GM23248 (cell line): Measurements from ENCODE around the gene NEU4. TPM values are rescaled to one million over a fixed set of nuclear protein-coding genes. Genes with fewer than 3 reads are reported as not detected.
A peak's percentile ranks its signal among the peaks of the same experiment; 100 is the strongest.

ENCODE experiments used
- DNase-seq: peaks from one replicate; pipeline ENCODE4 v3.0.0-alpha.2; 2015
- H2AFZ ChIP-seq: fragments of 200-600 bp; sonication (generic); 2 replicates; pipeline ENCODE4 v1.6.1; 2016; ENCODE audit warnings: antibody characterized with exemption
- H3F3A ChIP-seq: fragments of 200-600 bp; sonication (generic); 2 replicates; pipeline ENCODE4 v1.6.1; 2016; ENCODE audit warnings: mild to moderate bottlenecking, antibody characterized with exemption, mixed run types; ENCODE audit not compliant: insufficient read depth
- H3K27ac ChIP-seq: fragments of 200-600 bp; sonication (generic); 2 replicates; pipeline ENCODE4 v1.5.1; 2016; ENCODE audit warnings: mild to moderate bottlenecking
- H3K27me3 ChIP-seq: fragments of 200-600 bp; sonication (generic); replicated peaks from 2 replicates; pipeline ENCODE4 v1.6.1; 2016; ENCODE audit warnings: mild to moderate bottlenecking; ENCODE audit not compliant: insufficient read depth
- H3K36me3 ChIP-seq: fragments of 200-600 bp; sonication (generic); 2 replicates; pipeline ENCODE4 v1.6.1; 2016; ENCODE audit warnings: low read depth, mild to moderate bottlenecking
- H3K4me1 ChIP-seq: fragments of 200-600 bp; sonication (generic); 2 replicates; pipeline ENCODE4 v1.6.1; 2016; ENCODE audit warnings: mild to moderate bottlenecking; ENCODE audit not compliant: insufficient read depth
- H3K4me2 ChIP-seq: fragments of 200-600 bp; sonication (generic); one replicate; pipeline ENCODE4 v1.6.1; 2016; ENCODE audit warnings: mild to moderate bottlenecking; ENCODE audit not compliant: unreplicated experiment
- H3K4me3 ChIP-seq: fragments of 200-600 bp; sonication (generic); 2 replicates; pipeline ENCODE4 v1.5.1; 2016; ENCODE audit warnings: mild to moderate bottlenecking
- H3K79me2 ChIP-seq: fragments of 200-600 bp; sonication (generic); 2 replicates; pipeline ENCODE4 v1.6.1; 2016; ENCODE audit warnings: mild to moderate bottlenecking; ENCODE audit not compliant: insufficient read depth
- H3K9ac ChIP-seq: fragments of 200-600 bp; sonication (generic); 2 replicates; pipeline ENCODE4 v1.6.1; 2016; ENCODE audit warnings: mild to moderate bottlenecking
- H3K9me2 ChIP-seq: fragments of 200-600 bp; sonication (generic); 2 replicates; pipeline ENCODE4 v1.6.1; 2016; ENCODE audit warnings: mixed run types, mild to moderate bottlenecking, moderate library complexity; ENCODE audit not compliant: insufficient read depth
- H3K9me3 ChIP-seq: fragments of 200-600 bp; sonication (generic); one replicate; pipeline ENCODE4 v1.6.1; 2017; ENCODE audit warnings: low read depth
- H4K20me1 ChIP-seq: fragments of 200-600 bp; sonication (generic); 2 replicates; pipeline ENCODE4 v1.6.0; 2016; ENCODE audit not compliant: insufficient read depth
- EZH2 ChIP-seq: fragments of 200-600 bp; sonication (generic); IDR thresholded peaks from 2 replicates; pipeline ENCODE4 v1.6.1; 2018; ENCODE audit warnings: antibody characterized with exemption, mild to moderate bottlenecking; ENCODE audit not compliant: insufficient read depth, poor library complexity, severe bottlenecking
- EZH2phosphoT487 ChIP-seq: fragments of 200-600 bp; sonication (generic); IDR thresholded peaks from 2 replicates; pipeline ENCODE4 v1.6.1; 2018; ENCODE audit warnings: antibody characterized with exemption, moderate library complexity, mild to moderate bottlenecking, low read depth; ENCODE audit not compliant: insufficient read depth
- WGBS, 2 experiments: methylation state at CpG; one replicate each; pipeline ENCODE4 v1.1.6; 2015 to 2017; ENCODE audit warnings: low lambda C conversion rate in 2 of 2, low coverage in 1 of 2; ENCODE audit errors: missing lambda C conversion rate in 2 of 2; 5-methylcytosine and 5-hydroxymethylcytosine counted together
- in situ Hi-C: fragments of 300-500 bp; cut with MboI; formaldehyde crosslinking; loops from 2 replicates; pipeline ENCODE4 v1.15.0; 2020
- polyA plus RNA-seq: library from polyadenylated mRNA; unstranded; fragments of >200 nt; fragmentation: Nextera tagmentation; extraction: Ambion mirVana; gene quantifications from 2 replicates; pipeline ENCODE4 v1.2.1, GENCODE V29; 2016
- total RNA-seq: library from RNA; depleted of rRNA; stranded (reverse); fragments of >200 nt; shearing (Covaris generic); gene quantifications from 2 replicates; pipeline ENCODE4 v1.2.3, GENCODE V29; 2014

NEU4 gene
- total and polyA plus RNA-seq, 2 experiments from 2014 or later = not detected

DNA sequence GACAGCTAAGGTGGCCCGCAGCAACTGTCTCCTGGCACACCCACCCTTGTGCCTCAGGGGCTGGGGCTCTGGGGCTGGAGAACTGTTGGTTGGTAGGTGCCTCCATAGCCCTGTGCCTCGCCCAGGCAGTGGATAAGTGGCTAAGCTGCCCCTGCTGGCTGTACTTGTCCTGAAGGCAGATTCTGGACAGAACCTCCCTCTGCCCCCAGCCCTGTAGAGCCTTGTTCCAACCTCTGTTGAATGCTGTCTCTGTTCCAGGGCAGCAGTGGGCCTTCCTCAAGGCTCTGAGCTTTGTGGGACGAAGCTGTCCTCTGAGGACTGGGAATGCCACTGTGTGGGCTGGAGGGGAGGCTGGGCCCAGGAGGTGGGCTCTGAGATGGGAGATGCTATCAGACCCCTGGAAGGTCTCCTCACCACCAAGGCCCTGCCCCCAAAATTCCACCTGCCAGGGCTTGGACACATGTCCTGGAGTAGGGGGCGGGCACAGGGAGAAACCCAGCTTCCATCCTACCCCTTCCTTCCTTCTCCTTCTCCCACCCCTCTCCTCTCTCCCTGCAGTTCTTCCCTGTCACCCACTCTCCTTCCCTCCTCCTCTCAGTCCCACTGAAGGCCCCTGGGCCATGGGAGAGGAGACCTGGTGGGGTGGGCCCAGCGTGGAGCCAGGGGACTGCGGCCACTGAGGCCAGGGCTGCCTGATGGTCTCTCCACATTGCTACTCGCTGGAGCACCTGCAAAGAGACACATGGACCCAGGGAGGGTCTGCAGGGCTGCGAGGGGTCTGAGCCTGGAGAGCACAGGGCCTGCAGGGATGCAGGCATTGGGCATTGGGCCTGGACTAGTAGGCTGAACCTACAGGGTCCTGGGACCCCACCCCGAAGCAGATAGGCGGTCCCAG lies 51.4 kb downstream of the NEU4 start:
- Histone ChIP-seq H3F3A (peaks cover 6% of the 10 kb centered on the region; the same call in 1 of the 2 replicates), H4K20me1 (no peaks in the 10 kb centered on the region), H3K9me3 (no peaks in the 10 kb centered on the region), H3K79me2 (no peaks in the 10 kb centered on the region), H3K4me1 (peaks cover 5% of the 10 kb centered on the region; the same call in 1 of the 2 replicates), H2AFZ (peak overlapping the region; percentile 68), H3K9ac (peak overlapping the region; percentile 55), H3K27ac (no peak overlapping the region), H3K4me3 (peak overlapping the region; percentile 49), H3K27me3 (no peaks in the 10 kb centered on the region), H3K4me2 (peak overlapping the region; percentile 57), H3K9me2 (no peaks in the 10 kb centered on the region), H3K36me3 (no peaks in the 10 kb centered on the region)
- DNase-seq = peak; percentile 24
- TF ChIP-seq EZH2 (no peak), EZH2phosphoT487 (no peak)
- in situ Hi-C loops = no loop called here
- WGBS, 2 experiments = 73 to 74% methylated on average over 8 to 10 of the region's 10 CpGs

DNA sequence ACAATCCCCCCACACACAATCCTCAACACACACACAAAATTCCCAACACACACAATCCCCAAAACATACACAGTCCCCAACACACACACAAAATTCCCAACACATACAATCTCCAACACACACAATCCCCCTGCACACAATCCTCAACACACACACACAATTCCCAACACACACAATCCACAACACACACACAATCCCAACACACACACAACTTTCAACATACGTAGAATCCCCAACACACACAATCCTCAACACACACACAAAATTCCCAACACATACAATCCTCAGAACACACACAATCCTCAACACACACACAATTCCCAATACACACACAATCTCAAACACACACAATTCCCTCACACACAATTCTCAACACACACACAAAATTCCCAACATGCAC lies 52.3 kb downstream of the NEU4 start:
- Histone ChIP-seq H3K4me1 (peaks cover 5% of the 10 kb centered on the region; the same call in 1 of the 2 replicates), H3K79me2 (no peaks in the 10 kb centered on the region), H3K36me3 (no peaks in the 10 kb centered on the region), H3K9ac (no peak overlapping the region), H3K9me3 (no peaks in the 10 kb centered on the region), H3K27ac (no peak overlapping the region), H3F3A (peaks cover 6% of the 10 kb centered on the region; the same call in 1 of the 2 replicates), H3K27me3 (no peaks in the 10 kb centered on the region), H2AFZ (no peak overlapping the region), H3K9me2 (no peaks in the 10 kb centered on the region), H3K4me3 (no peak overlapping the region), H4K20me1 (no peaks in the 10 kb centered on the region), H3K4me2 (no peak overlapping the region)
- DNase-seq = no peak
- in situ Hi-C loops = no loop called here
- TF ChIP-seq EZH2phosphoT487 = no peak
- TF ChIP-seq EZH2 = no peak
- WGBS, 2 experiments = 93 to 100% methylated on average over 1 of the region's 1 CpG

DNA sequence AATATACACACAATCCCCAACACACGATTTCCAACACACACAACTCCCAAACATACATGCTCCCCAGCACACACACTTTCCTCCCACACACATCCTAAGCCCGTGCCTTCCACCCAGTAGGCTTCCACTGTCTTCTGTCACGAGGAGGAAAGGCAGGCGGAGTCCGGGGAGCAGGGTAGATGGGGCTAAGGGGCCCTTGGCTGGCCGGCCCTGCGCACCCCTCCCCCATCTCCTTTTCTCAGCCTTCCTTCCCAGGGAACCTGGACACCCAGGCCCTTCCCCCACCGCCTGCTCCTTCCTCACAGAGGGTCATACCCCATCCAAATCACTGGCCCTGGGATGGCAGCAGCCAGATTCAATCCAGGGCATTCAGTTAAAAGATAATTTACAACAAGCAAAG lies 53.1 kb downstream of the NEU4 start:
- Histone ChIP-seq H3K36me3 (no peaks in the 10 kb centered on the region), H3K9me3 (no peaks in the 10 kb centered on the region), H3K4me3 (no peak overlapping the region), H3K27me3 (peaks cover 5% of the 10 kb centered on the region; the same call in 1 of the 2 replicates), H3K9me2 (no peaks in the 10 kb centered on the region), H3K4me2 (no peak overlapping the region), H3K9ac (no peak overlapping the region), H3K79me2 (no peaks in the 10 kb centered on the region), H2AFZ (no peak overlapping the region), H3K27ac (no peak overlapping the region), H3F3A (peaks cover 6% of the 10 kb centered on the region; the same call in 1 of the 2 replicates), H4K20me1 (no peaks in the 10 kb centered on the region), H3K4me1 (peaks cover 5% of the 10 kb centered on the region; the same call in 1 of the 2 replicates)
- no peak for TF ChIP-seq EZH2
- no peak for TF ChIP-seq EZH2phosphoT487
- DNase-seq = no peak
- in situ Hi-C loops = no loop called here
- WGBS, 2 experiments = 69 to 79% methylated on average over 8 of the region's 8 CpGs

DNA sequence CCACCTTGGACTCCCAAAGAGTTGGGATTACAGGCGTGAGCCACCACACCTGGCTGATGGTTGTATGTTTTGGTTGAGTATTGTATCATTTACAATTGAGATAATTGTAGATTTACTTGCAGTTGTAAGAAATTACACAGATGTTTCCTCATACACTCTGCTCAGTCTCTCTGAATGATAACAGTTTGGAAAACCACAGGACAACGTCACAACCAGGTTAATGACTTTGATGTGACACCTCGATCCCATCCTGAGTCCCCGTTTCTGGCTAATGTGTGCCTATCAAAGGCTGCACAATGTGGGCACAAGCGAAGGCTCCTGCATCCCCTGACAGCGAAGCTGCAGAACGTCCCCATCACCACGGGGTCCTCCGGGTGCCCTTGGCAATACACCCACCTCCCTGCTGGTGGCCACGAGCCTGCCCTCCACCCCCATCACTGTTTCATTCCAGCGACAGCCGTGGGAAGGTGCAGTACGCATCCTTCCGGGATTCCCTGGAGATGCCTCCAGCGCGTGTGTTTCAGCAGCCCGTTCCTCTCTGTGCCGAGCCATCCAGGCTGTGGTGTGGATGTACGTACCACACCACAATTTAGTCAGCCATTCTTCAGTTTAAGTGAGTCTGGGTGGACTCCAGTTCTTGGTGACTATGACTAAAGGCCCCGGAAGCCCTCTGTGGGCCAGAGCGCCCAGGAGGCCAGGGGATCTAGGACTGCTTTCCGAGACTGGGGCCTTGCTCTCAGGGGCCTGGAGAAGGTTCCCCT lies 54.0 kb downstream of the NEU4 start:
- Histone ChIP-seq H3K4me2 (no peak overlapping the region), H3K79me2 (no peaks in the 10 kb centered on the region)
- in situ Hi-C loops = no loop called here

More for the DNA sequence above, 54.0 kb downstream of the NEU4 start:
- no peak overlapping the region for H3K9ac ChIP-seq
- H3K27ac ChIP-seq = no peak overlapping the region
- H3K9me2 ChIP-seq = no peaks in the 10 kb centered on the region
- 75 to 78% methylated on average over 18 to 21 of the region's 22 CpGs for WGBS, 2 experiments
- peaks cover 6% of the 10 kb centered on the region; the same call in 1 of the 2 replicates for H3F3A ChIP-seq
- DNase-seq = no peak
- no peak overlapping the region for H3K4me3 ChIP-seq
- H2AFZ ChIP-seq = no peak overlapping the region
- peaks cover 5% of the 10 kb centered on the region; the same call in 1 of the 2 replicates for H3K4me1 ChIP-seq
- peaks cover 11% of the 10 kb centered on the region for H3K27me3 ChIP-seq
- no peaks in the 10 kb centered on the region for H3K36me3 ChIP-seq
- no peak for TF ChIP-seq EZH2
- TF ChIP-seq EZH2phosphoT487 = no peak
- H4K20me1 ChIP-seq = no peaks in the 10 kb centered on the region
- H3K9me3 ChIP-seq = no peaks in the 10 kb centered on the region
